Pancreas (tissue), 10 donors: ENCODE results near the gene FAH. TPM values are rescaled to one million over a fixed set of nuclear protein-coding genes. Genes with fewer than 3 reads are reported as not detected.

Experiments
- ATAC-seq, 4 donors: fragments of 200-7000 bp; cut with Tn5 transposase; one replicate each; pipeline versions ENCODE4 v1.8.0 to v1.9.1; 2020; ENCODE audit warnings: mild to moderate bottlenecking in 4 of 4, moderate library complexity in 4 of 4
- DNase-seq, 6 donors: peaks; one replicate each; pipeline ENCODE4 v3.0.0-alpha.2; 2020
- FAIRE-seq: peaks from 2 replicates; lab custom pipeline; 2012; peaks lifted over from hg19 to GRCh38; lab: Jason Lieb, UNC
- H3K27ac ChIP-seq, 4 donors: fragments of 200-600 bp; sonication (generic); 1 replicate in 3 of 4; 2 replicates in 1 of 4; pipeline versions ENCODE4 v1.5.0 to v1.8.0; 2020
- H3K27me3 ChIP-seq, 4 donors: fragments of 200-600 bp; one replicate each; pipeline ENCODE4 v1.8.0; 2021
- H3K36me3 ChIP-seq, 3 donors: fragments of 200-600 bp; sonication (generic) in 1 of 3; one replicate each; pipeline versions ENCODE4 v1.5.0 to v1.8.0; 2020 to 2021
- H3K4me1 ChIP-seq, 3 donors: fragments of 200-600 bp; one replicate each; pipeline ENCODE4 v1.8.0; 2021
- H3K4me3 ChIP-seq, 4 donors: fragments of 200-600 bp; sonication (generic) in 2 of 4; one replicate each; pipeline versions ENCODE4 v1.5.0 to v1.8.0; 2020 to 2021
- H3K9me3 ChIP-seq, 4 donors: fragments of 200-600 bp; one replicate each; pipeline ENCODE4 v1.8.0; 2021
- WGBS, 2 donors: extraction: QIAGEN DNeasy Blood & Tissue Kit; methylation state at CpG; one replicate each; pipeline ENCODE4 v1.1.7; 2013; 5-methylcytosine and 5-hydroxymethylcytosine counted together
- intact Hi-C, 3 donors: fragments of 100-400 bp; cut with DNase I; formaldehyde crosslinking; loops; one replicate each; pipeline versions ENCODE4 v1.11.1 to v1.14.2; 2022
- polyA plus RNA-seq, 2 donors: library from polyadenylated mRNA; stranded (reverse); fragments of 200-250 nt; gene quantifications; one replicate each; pipeline ENCODE4 v1.2.3, GENCODE V29; 2013
- total RNA-seq, 6 donors: library from RNA; stranded (reverse); fragmentation: NEBNext Ultra II Directional in 4 of 6; extraction: Animal tissue kit (Norgen Biotek cat#: 25700) in 4 of 6; gene quantifications; one replicate each; pipeline versions ENCODE4 v1.2.1 to v1.2.4, GENCODE V29; 2021 to 2023
- TF ChIP-seq, protein P1 (sequence below), 4 donors: fragments of 200-600 bp; sonication (generic) in 3 of 4; IDR thresholded peaks; one replicate each; pipeline versions ENCODE4 v1.5.0 to v1.8.0; 2021; ENCODE audit warnings: antibody characterized with exemption in 4 of 4
- donor health status: healthy with polysubstance abuse.
- donor health status: DM: no; HTN: no; CAD: no; lungs with moderate emphysema.
- donor health status: DM: no; HTN: no; CAD: no.
- donor health status: control.
- donor health status: control.
- donor health status: Bipolar disorder and iron deficiency.
- donor health status: DM: yes; HTN: yes; CAD: no.
- donor health status: DM: no; HTN: no; CAD: no.
- donor health status: DM: no; HTN: no; CAD: no.
- donor health status: DM: yes; HTN: yes; CAD: no.

FAH gene
- total and polyA plus RNA-seq, 8 donors: 5.0 to 22.9 (median 11.7) TPM

DNA sequence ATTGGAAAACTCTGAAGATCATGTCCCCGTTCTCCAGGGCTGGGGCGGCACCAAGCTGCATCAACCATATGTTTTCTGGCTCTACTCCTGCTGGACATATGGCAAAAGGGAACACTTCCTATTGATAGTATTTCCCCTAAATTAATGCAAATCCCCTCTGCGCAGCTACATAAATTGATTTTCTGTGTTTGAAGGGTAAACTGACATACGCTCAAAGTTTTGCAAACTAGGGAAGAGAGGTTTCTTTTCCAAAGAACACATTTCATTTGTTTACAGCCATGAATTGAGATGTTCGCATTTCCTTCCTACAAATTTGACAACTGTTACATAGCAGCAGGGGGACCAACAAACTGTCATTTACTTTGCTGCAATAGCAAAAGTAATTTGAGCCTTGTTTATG, 63.3 kb downstream of the FAH start:
- WGBS, 2 donors: 93% methylated on average over 5 of the region's 5 CpGs
- H3K9me3 ChIP-seq: no peaks in the 10 kb centered on the region
- DNase-seq (no peak), FAIRE-seq (no peak), ATAC-seq (no peak)
- no peak overlapping the region for H3K4me3 ChIP-seq
- intact Hi-C loops: no loop called here
- no peaks in the 10 kb centered on the region for H3K36me3 ChIP-seq
- H3K4me1 ChIP-seq: peaks cover 0 to 15% (median 4%) of the 10 kb centered on the region in 3 donors
- TF ChIP-seq, protein P1, sequence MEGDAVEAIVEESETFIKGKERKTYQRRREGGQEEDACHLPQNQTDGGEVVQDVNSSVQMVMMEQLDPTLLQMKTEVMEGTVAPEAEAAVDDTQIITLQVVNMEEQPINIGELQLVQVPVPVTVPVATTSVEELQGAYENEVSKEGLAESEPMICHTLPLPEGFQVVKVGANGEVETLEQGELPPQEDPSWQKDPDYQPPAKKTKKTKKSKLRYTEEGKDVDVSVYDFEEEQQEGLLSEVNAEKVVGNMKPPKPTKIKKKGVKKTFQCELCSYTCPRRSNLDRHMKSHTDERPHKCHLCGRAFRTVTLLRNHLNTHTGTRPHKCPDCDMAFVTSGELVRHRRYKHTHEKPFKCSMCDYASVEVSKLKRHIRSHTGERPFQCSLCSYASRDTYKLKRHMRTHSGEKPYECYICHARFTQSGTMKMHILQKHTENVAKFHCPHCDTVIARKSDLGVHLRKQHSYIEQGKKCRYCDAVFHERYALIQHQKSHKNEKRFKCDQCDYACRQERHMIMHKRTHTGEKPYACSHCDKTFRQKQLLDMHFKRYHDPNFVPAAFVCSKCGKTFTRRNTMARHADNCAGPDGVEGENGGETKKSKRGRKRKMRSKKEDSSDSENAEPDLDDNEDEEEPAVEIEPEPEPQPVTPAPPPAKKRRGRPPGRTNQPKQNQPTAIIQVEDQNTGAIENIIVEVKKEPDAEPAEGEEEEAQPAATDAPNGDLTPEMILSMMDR (IDR thresholded peaks at IDR 0.05): no peak
- no peaks in the 10 kb centered on the region for H3K27me3 ChIP-seq
- no peak overlapping the region for H3K27ac ChIP-seq

DNA sequence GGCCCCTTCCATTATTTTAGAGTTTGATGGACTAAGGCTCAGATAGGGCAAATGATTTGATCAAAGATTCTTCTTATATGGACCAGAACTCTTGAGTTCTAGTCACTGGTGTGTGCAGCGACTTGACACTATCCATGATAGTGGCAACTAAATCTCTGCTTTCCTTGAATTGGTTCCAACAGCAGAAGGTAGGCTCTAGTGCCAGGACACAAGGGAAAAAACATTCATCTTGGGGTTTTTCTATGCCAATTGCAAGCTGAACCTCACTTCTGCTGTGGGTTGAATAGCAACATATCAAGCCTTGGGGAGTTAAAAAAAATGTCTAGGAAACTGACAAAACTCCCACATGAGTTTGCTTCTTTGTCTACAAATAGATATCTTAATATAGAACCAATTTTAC, 64.1 kb downstream of the FAH start:
- Histone ChIP-seq H3K4me1 (peaks cover 0 to 15% (median 4%) of the 10 kb centered on the region in 3 donors), H3K36me3 (no peaks in the 10 kb centered on the region), H3K27me3 (no peaks in the 10 kb centered on the region), H3K4me3 (no peak overlapping the region), H3K9me3 (no peaks in the 10 kb centered on the region), H3K27ac (no peak overlapping the region)
- DNase-seq: no peak
- no peak for FAIRE-seq
- TF ChIP-seq, protein P1 (IDR thresholded peaks at IDR 0.05): no peak
- intact Hi-C loops: no loop called here
- WGBS, 2 donors: 60 to 89% methylated on average over 1 of the region's 1 CpG
- ATAC-seq: no peak

DNA sequence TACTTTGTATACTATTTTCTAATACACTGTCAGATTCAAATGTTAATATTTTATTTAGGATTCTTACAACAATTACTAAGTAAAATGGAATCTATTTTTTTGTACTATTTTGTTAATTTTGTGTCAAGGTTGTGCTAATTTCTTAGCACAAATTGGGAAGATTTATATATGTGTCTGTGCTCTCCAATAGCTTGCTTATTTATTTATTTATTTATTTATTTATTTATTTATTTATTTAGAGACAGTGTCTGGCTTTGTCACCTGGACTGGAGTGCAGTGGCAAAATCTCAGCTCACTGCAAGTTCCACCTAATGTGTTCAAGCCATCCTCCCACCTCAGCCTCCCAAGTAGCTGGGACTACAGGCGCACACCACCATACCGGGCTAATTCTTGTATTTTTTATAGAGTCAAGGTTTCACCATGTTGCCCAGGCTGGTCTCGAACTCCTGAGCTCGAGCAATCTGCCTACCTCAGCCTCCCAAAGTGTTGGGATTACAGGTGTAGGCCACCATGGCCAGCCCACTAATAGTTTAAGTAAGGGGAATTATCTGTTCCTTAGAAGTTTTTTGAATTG, 64.6 kb downstream of the FAH start:
- Histone ChIP-seq H3K4me1 (peaks cover 0 to 15% (median 4%) of the 10 kb centered on the region in 3 donors), H3K27ac (no peak overlapping the region), H3K9me3 (no peaks in the 10 kb centered on the region), H3K27me3 (no peaks in the 10 kb centered on the region), H3K36me3 (no peaks in the 10 kb centered on the region), H3K4me3 (no peak overlapping the region)
- TF ChIP-seq, protein P1 (IDR thresholded peaks at IDR 0.05): no peak
- no peak for DNase-seq
- 93 to 96% methylated on average over 4 of the region's 4 CpGs for WGBS, 2 donors
- no peak for ATAC-seq
- intact Hi-C loops: no loop called here
- no peak for FAIRE-seq

DNA sequence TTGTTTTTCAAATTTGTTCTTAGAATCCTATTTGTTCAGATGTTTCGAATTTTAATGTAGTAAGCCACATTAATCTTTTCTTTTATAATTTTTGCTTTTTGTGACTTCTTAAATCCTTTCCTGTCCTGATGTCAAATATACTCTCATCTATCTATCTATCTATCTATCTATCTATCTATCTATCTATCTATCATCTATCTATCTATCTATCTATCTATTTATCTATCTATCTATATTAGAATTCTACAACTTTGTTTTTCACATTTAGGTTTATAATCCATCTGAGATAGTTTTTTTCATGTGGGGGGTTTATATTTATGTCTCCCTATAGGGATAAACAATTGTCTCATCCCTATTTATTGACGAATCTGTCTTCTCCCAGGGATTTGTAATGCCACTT, 67.2 kb downstream of the FAH start:
- ATAC-seq (no peak), DNase-seq (no peak), FAIRE-seq (no peak)
- Histone ChIP-seq H3K27me3 (no peaks in the 10 kb centered on the region), H3K36me3 (no peaks in the 10 kb centered on the region), H3K9me3 (no peaks in the 10 kb centered on the region), H3K4me1 (peaks cover 0 to 3% (median 3%) of the 10 kb centered on the region in 3 donors), H3K4me3 (no peak overlapping the region), H3K27ac (no peak overlapping the region)
- TF ChIP-seq, protein P1 (IDR thresholded peaks at IDR 0.05): no peak
- WGBS, 2 donors: 84 to 86% methylated on average over 2 of the region's 2 CpGs
- intact Hi-C loops: no loop called here

DNA sequence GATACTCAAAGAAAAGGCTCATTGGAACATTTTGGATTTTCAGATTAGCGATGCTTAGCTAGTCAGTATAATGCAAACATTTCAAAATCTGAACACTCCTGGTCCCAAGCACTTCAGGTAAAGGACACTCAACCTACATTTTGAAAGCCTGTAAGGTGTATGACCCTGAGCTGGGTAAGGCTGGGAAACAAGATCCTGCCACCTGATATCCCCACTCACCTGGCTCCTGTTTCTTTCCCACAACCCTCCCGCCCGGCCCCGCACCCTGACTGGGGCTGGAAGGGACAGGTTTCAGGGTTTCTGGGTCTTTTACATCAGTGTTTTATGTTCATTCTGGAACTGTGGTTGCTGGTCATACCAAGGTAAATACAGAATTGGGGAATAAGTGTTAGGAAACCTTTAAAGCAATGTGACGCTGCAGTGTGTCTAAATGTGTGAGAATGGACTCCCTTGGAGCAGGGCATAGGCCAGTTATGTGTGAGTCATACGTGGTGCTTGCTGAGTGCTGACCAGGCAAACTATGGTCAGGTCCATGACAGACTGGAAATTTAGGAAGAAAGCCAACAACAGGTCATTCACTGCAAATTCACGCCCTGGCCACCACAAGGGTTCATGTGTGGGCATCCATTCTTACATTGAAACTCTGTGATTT, 76.3 kb downstream of the FAH start:
- Histone ChIP-seq H3K27me3 (no peaks in the 10 kb centered on the region), H3K4me1 (no peaks in the 10 kb centered on the region), H3K27ac (no peak overlapping the region), H3K9me3 (no peaks in the 10 kb centered on the region), H3K4me3 (no peak overlapping the region), H3K36me3 (no peaks in the 10 kb centered on the region)
- DNase-seq (no peak), FAIRE-seq (no peak), ATAC-seq (peak in 1 of 4 donors; percentile 52)
- TF ChIP-seq, protein P1 (IDR thresholded peaks at IDR 0.05): no peak
- intact Hi-C loops: no loop called here
- 81 to 86% methylated on average over 7 of the region's 7 CpGs for WGBS, 2 donors
